Prostate gland (tissue), 2 donors: ENCODE measurements around the gene SBNO1. TPM values are rescaled to one million over a fixed set of nuclear protein-coding genes. Genes with fewer than 3 reads are reported as not detected.

Experiments used
- DNase-seq: peaks from one replicate; pipeline ENCODE4 v3.0.0-alpha.2; 2019; ENCODE audit warnings: low spot score
- H3K27ac ChIP-seq, 2 donors: fragments of 200-600 bp; sonication (generic); 2 replicates each; pipeline ENCODE4 v1.5.1; 2017 to 2019
- H3K27me3 ChIP-seq: fragments of 200-600 bp; sonication (generic); replicated peaks from 2 replicates; pipeline ENCODE4 v1.5.1; 2019; ENCODE audit not compliant: insufficient read depth
- H3K36me3 ChIP-seq, 2 donors: fragments of 200-600 bp; sonication (generic); 1 replicate in 1 of 2; 2 replicates in 1 of 2; pipeline versions ENCODE4 v1.5.1 to v1.8.1; 2017 to 2019
- H3K4me1 ChIP-seq: fragments of 200-600 bp; sonication (generic); replicated peaks from 2 replicates; pipeline ENCODE4 v1.5.1; 2019
- H3K4me3 ChIP-seq, 2 donors: fragments of 200-600 bp; sonication (generic); 2 replicates each; pipeline ENCODE4 v1.5.1; 2017 to 2019
- H3K9me3 ChIP-seq: fragments of 200-600 bp; sonication (generic); 2 replicates; pipeline ENCODE4 v1.5.1; 2017
- CTCF ChIP-seq, 4 experiments: fragments of 200-600 bp in 2 of 4; fragments of 450-650 bp in 2 of 4; sonication (generic) in 2 of 4; IDR thresholded peaks; 1 replicate in 3 of 4; 2 replicates in 1 of 4; pipeline ENCODE4 v1.5.1; 2016 to 2019; ENCODE audit warnings: antibody characterized with exemption in 4 of 4, mild to moderate bottlenecking in 2 of 4, moderate library complexity in 2 of 4
- POLR2A ChIP-seq: fragments of 450-650 bp; IDR thresholded peaks from one replicate; pipeline ENCODE4 v1.6.1; 2016; ENCODE audit warnings: antibody characterized with exemption, mild to moderate bottlenecking
- POLR2AphosphoS5 ChIP-seq: sonication (generic); formaldehyde crosslinking; IDR thresholded peaks from one replicate; pipeline ENCODE4 v1.6.1; 2017; ENCODE audit warnings: antibody characterized with exemption
- WGBS: methylation state at CpG from one replicate; pipeline ENCODE4 v1.1.5; 2018; 5-methylcytosine and 5-hydroxymethylcytosine counted together
- intact Hi-C: fragments of 100-400 bp; cut with DNase I; formaldehyde crosslinking; loops from one replicate; pipeline ENCODE4 v1.14.2; 2022
- total RNA-seq, 2 donors: library from RNA; depleted of rRNA; stranded (reverse); fragments of >200 nt; gene quantifications; one replicate each; pipeline ENCODE4 v1.1.0, GENCODE V29; 2016

Gene SBNO1
- total RNA-seq, 2 donors from 2014 or later, result 22.6 to 53.3 TPM

GRCh38 chr12:123396954-123397353 is 32.3 kb upstream of the SBNO1 start:
- Histone ChIP-seq H3K9me3 (no peaks in the 10 kb centered on the region), H3K4me1 (peaks cover 20% of the 10 kb centered on the region), H3K27me3 (no peaks in the 10 kb centered on the region), H3K4me3 (no peak overlapping the region), H3K27ac (peak overlapping the region; percentile 87 to 94), H3K36me3 (peaks cover 0 to 17% of the 10 kb centered on the region in 2 donors)
- intact Hi-C loops, result loop anchor here (5.0 to 10.0 kb wide), 3 partner anchors 35 to 185 kb away; partner anchors contain the start of genes SNRNP35 and TMED2
- 48% methylated on average over 9 of the region's 9 CpGs for WGBS
- TF ChIP-seq CTCF (IDR thresholded peaks at IDR 0.05), result no peak
- no peak for TF ChIP-seq POLR2AphosphoS5
- no peak for TF ChIP-seq POLR2A
- peak; percentile 49 for DNase-seq

DNA sequence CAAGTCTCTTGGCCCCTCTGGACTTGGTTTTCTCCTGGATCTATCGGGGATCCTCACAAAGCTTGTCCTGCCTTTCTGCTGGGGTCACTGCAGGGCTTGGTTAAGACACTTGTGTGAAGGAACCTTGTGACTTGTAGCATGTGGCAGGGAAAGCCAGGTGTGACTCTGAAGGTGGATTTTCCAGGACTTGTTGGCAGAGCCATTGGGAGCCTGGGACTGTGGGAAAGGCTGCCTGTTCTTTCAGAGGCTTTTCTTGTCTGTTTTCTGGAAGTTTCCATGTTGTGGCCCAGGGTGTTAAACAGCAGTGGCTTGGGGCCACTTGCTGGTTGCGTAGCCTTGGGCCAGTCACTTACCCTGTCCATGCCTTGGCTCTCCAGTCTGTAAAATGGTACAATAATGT is 31.9 kb upstream of the SBNO1 start:
- DNase-seq, result no peak
- H3K9me3 ChIP-seq, result no peaks in the 10 kb centered on the region
- intact Hi-C loops, result loop anchor here (5.0 to 10.0 kb wide), 3 partner anchors 36 to 186 kb away; partner anchors contain the start of genes SNRNP35 and TMED2
- peaks cover 24% of the 10 kb centered on the region for H3K4me1 ChIP-seq
- H3K27ac ChIP-seq, result peak overlapping the region; percentile 87 to 94
- H3K27me3 ChIP-seq, result no peaks in the 10 kb centered on the region
- 98% methylated on average over 2 of the region's 2 CpGs for WGBS
- peaks cover 0 to 17% of the 10 kb centered on the region in 2 donors for H3K36me3 ChIP-seq
- TF ChIP-seq POLR2AphosphoS5, result no peak
- TF ChIP-seq POLR2A, result no peak
- TF ChIP-seq CTCF (IDR thresholded peaks at IDR 0.05), result no peak
- H3K4me3 ChIP-seq, result no peak overlapping the region

GRCh38 chr12:123395236-123395635 is 30.6 kb upstream of the SBNO1 start:
- Histone ChIP-seq H3K4me3 (no peak overlapping the region), H3K36me3 (peaks cover 0 to 17% of the 10 kb centered on the region in 2 donors), H3K4me1 (peaks cover 35% of the 10 kb centered on the region), H3K9me3 (no peaks in the 10 kb centered on the region), H3K27ac (peak overlapping the region; percentile 24 to 94), H3K27me3 (no peaks in the 10 kb centered on the region)
- no peak for TF ChIP-seq POLR2AphosphoS5
- TF ChIP-seq CTCF (IDR thresholded peaks at IDR 0.05), result no peak
- TF ChIP-seq POLR2A, result no peak
- WGBS, result 79% methylated on average over 5 of the region's 5 CpGs
- intact Hi-C loops, result loop anchor here (5.0 to 10.0 kb wide), 3 partner anchors 37 to 187 kb away; partner anchors contain the start of genes SNRNP35 and TMED2
- DNase-seq, result no peak

- intact Hi-C loops, result loop anchor here (5.0 to 10.0 kb wide), 2 partner anchors 61 to 139 kb away; partner anchors contain the start of genes RILPL1 and SNRNP35
- H3K4me1 ChIP-seq, result peaks cover 30% of the 10 kb centered on the region
- H3K27me3 ChIP-seq, result no peaks in the 10 kb centered on the region
- TF ChIP-seq POLR2AphosphoS5 (no peak), CTCF (IDR thresholded peaks at IDR 0.05) (no peak), POLR2A (no peak)
- no peak overlapping the region for H3K4me3 ChIP-seq
- 74% methylated on average over 4 of the region's 4 CpGs for WGBS
- H3K27ac ChIP-seq, result peak overlapping the region; percentile 21 to 94
- H3K9me3 ChIP-seq, result no peaks in the 10 kb centered on the region
- H3K36me3 ChIP-seq, result peaks cover 0 to 17% of the 10 kb centered on the region in 2 donors
- DNase-seq, result no peak
These were observed 29.1 kb upstream of the SBNO1 start for GRCh38 chr12:123393747-123394146.
